Aorta (tissue), 5 donors: ENCODE data around the gene AUTS2. TPM values are rescaled to one million over a fixed set of nuclear protein-coding genes. Genes with fewer than 3 reads are reported as not detected.
A peak's percentile ranks its signal among the peaks of the same experiment; 100 is the strongest.

Source experiments
- ATAC-seq: fragments of 200-7000 bp; cut with Tn5 transposase; one replicate; pipeline ENCODE4 v1.9.1; 2022; ENCODE audit warnings: moderate library complexity; ENCODE audit not compliant: low FRiP score
- DNase-seq, 2 donors: peaks; one replicate each; pipeline ENCODE4 v3.0.0-alpha.2; 2020
- H3K27ac ChIP-seq, 2 donors: one replicate each; pipeline ENCODE4 v1.5.1; 2013; ENCODE audit warnings: low read length in 2 of 2, mild to moderate bottlenecking in 2 of 2, moderate library complexity in 2 of 2, control low read depth in 1 of 2, inconsistent platforms in 1 of 2, low read depth in 1 of 2
- H3K27me3 ChIP-seq, 2 donors: one replicate each; pipeline ENCODE4 v1.6.1; 2013; ENCODE audit warnings: control low read depth in 1 of 2, low read length in 1 of 2, mild to moderate bottlenecking in 1 of 2, moderate library complexity in 1 of 2; ENCODE audit not compliant: insufficient read depth in 2 of 2, control insufficient read depth in 1 of 2
- H3K36me3 ChIP-seq, 2 donors: one replicate each; pipeline ENCODE4 v1.6.1; 2013; ENCODE audit warnings: control low read depth in 1 of 2, low read length in 1 of 2, mild to moderate bottlenecking in 1 of 2; ENCODE audit not compliant: insufficient read depth in 2 of 2, control insufficient read depth in 1 of 2
- H3K4me1 ChIP-seq, 2 donors: one replicate each; pipeline ENCODE4 v1.6.1; 2013; ENCODE audit warnings: low read length in 2 of 2, control low read depth in 1 of 2, mild to moderate bottlenecking in 1 of 2, moderate library complexity in 1 of 2; ENCODE audit not compliant: insufficient read depth in 2 of 2, control insufficient read depth in 1 of 2
- H3K4me3 ChIP-seq, 2 donors: one replicate each; pipeline ENCODE4 v1.5.1; 2013; ENCODE audit warnings: low read length in 2 of 2, control low read depth in 1 of 2, mild to moderate bottlenecking in 1 of 2
- H3K9me3 ChIP-seq: one replicate; pipeline ENCODE4 v1.6.1; 2013; ENCODE audit warnings: mild to moderate bottlenecking, low read length; ENCODE audit not compliant: control insufficient read depth
- WGBS, 2 donors: extraction: QIAGEN DNeasy Blood & Tissue Kit; methylation state at CpG; one replicate each; pipeline ENCODE4 v1.1.7; 2013; 5-methylcytosine and 5-hydroxymethylcytosine counted together
- intact Hi-C, 2 donors: fragments of 100-400 bp; cut with DNase I; formaldehyde crosslinking; loops; one replicate each; pipeline versions ENCODE4 v1.14.2 to v1.15.0; 2022
- long read RNA-seq, 2 donors: library from polyadenylated mRNA; unstranded; transcript quantifications; one replicate each; pipeline ENCODE4 v2.0.0, GENCODE V29; 2020 to 2021
- polyA plus RNA-seq, 2 donors: library from polyadenylated mRNA; stranded (reverse); fragments of 200-250 nt; gene quantifications; one replicate each; pipeline ENCODE4 v1.2.3, GENCODE V29; 2013
- total RNA-seq, 2 donors: library from RNA; stranded (reverse); fragmentation: NEBNext Ultra II Directional; extraction: Animal tissue kit (Norgen Biotek cat#: 25700); gene quantifications; one replicate each; pipeline ENCODE4 v1.2.1, GENCODE V29; 2021
- donor health status: healthy with polysubstance abuse.
- donor health status: Bipolar disorder and iron deficiency.
- donor health status: DM: no; HTN: no; CAD: no.
- donor health status: DM: no; HTN: no; CAD: no.
- donor health status: DM: yes; HTN: yes; CAD: no.

The AUTS2 gene
- total RNA-seq, result 100 to 1,000 TPM in 1 of 2 donors, 10 to 100 TPM in 1; 89.1 to 102 TPM
- 10 to 100 TPM in 1 of 2 donors, 1 to 10 TPM in 1; 3.9 to 24.8 TPM for polyA plus RNA-seq
- long read RNA-seq, donor 1, partial matches to known transcripts, result 1 of 95 reads
- long read RNA-seq, donor 1, other reads (novel, unspliced or antisense), result 94 of 95 reads
- long read RNA-seq, donor 2, partial matches to known transcripts, result 9 of 86 reads
- long read RNA-seq, donor 2, other reads (novel, unspliced or antisense), result 73 of 86 reads

GRCh38 chr7:69598081-69598486 is at the start of gene AUTS2:
AUTS2 (plus strand) TSS chr7:69598475; CDS start chr7:69599654, 1,179 bp downstream.
- intact Hi-C loops, result no loop called here
- Histone ChIP-seq H3K4me1 (no peaks in the 10 kb centered on the region), H3K36me3 (no peaks in the 10 kb centered on the region), H3K27me3 (no peaks in the 10 kb centered on the region), H3K4me3 (peak within 1 kb of the TSS; percentile 84 to 97), H3K9me3 (no peaks in the 10 kb centered on the region), H3K27ac (peak within 1 kb of the TSS in 1 of 2 donors; percentile 72)
- peak; percentile 85 to 95 for DNase-seq
- WGBS, 2 donors, result 0 to 1% methylated on average over 6 to 63 of the region's 63 CpGs
- ATAC-seq, result peak; percentile 90

DNA sequence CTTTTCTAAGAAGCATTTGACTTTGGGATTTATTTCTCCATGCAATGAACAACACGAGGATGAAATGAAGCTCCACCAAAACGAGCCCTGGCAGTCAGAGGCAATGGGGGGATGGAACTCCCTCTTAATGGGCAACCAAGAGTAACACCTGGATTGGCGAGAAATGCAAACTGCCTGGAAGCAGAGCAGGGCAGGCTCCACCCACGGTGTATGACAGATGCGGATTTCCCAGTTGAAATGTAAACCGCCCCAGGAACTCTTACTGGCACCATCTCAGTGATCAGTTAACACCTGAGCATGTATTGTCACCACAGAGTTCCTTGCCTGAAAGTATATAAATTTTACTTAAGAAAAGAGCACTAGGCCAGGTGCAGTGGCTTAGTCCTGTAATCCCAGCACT is 47.3 kb upstream of the AUTS2 start:
- no peaks in the 10 kb centered on the region for H3K4me1 ChIP-seq

DNA sequence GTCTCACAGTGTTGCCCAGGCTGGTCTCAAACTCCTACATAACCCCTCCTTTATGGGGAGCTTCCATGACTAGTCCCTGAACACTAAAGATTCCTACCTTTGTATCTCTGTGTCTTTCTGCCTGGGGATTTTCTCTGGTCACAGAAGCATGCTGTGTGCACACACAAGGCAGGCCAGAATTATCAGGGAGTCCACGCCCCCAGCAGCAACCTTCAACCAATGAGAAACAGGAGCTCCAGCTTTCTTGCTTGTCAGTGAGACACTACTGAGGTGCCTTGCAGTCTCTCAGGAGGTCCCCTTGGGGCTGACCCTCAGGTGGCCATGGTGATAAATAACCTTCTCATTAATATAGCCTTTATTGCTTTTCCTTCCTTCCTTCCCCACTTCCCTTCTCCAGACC is 45.1 kb upstream of the AUTS2 start:
- H3K27ac ChIP-seq, result no peak overlapping the region
- 70 to 76% methylated on average over 1 of the region's 1 CpG for WGBS, 2 donors
- no peak overlapping the region for H3K4me3 ChIP-seq
- H3K27me3 ChIP-seq, result no peaks in the 10 kb centered on the region
- ATAC-seq (no peak), DNase-seq (no peak)
- H3K36me3 ChIP-seq, result no peaks in the 10 kb centered on the region
- H3K9me3 ChIP-seq, result no peaks in the 10 kb centered on the region
- intact Hi-C loops, result no loop called here
- H3K4me1 ChIP-seq, result no peaks in the 10 kb centered on the region

More for the DNA sequence above, 47.3 kb upstream of the AUTS2 start:
- no peaks in the 10 kb centered on the region for H3K9me3 ChIP-seq
- DNase-seq (no peak), ATAC-seq (no peak)
- WGBS, 2 donors, result 80 to 82% methylated on average over 6 of the region's 6 CpGs
- no peaks in the 10 kb centered on the region for H3K36me3 ChIP-seq
- no peak overlapping the region for H3K4me3 ChIP-seq
- H3K27me3 ChIP-seq, result no peaks in the 10 kb centered on the region
- no peak overlapping the region for H3K27ac ChIP-seq
- intact Hi-C loops, result no loop called here

DNA sequence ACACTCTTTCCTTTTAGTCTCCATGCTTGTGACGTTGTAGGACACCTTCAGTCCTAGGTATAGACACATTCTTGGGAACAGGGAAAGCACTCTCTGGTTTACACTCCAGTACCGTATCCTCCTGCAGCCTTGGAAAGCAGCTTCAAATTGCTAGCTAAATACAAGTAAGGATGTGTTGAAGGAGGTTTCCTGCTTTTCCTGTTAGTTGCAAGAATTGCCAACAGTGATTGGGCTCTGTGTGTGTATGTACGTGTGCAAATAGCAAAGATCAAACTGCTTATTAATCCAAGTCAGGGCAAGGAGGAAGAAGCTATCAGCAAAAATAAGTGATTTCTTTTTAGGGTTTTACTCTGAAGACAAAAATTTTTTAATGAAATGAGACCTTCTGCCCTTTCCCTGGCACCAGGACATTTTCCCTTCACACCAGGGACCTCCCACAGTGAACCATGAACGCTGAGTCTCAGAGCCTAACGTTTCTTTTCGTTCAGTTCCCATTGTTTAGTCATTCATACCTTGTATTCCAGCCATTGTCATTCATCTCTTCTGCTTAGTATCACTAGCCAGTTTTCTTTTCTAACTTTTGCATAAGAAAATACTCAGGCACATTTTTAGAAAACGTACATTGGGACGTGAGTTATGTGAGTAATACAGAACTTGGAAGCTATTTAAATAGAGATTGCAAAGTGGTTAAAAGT is 36.9 kb upstream of the AUTS2 start:
- Histone ChIP-seq H3K27ac (no peak overlapping the region), H3K4me1 (peaks cover 0 to 5% of the 10 kb centered on the region in 2 donors), H3K27me3 (no peaks in the 10 kb centered on the region), H3K9me3 (no peaks in the 10 kb centered on the region), H3K36me3 (no peaks in the 10 kb centered on the region), H3K4me3 (no peak overlapping the region)
- 12 to 22% methylated on average over 8 of the region's 8 CpGs for WGBS, 2 donors
- intact Hi-C loops, result no loop called here
- ATAC-seq, result no peak
- no peak for DNase-seq

- H3K36me3 ChIP-seq, result no peaks in the 10 kb centered on the region
- no peaks in the 10 kb centered on the region for H3K9me3 ChIP-seq
- WGBS, 2 donors, result 20 to 30% methylated on average over 7 of the region's 7 CpGs
- no peak for ATAC-seq
- intact Hi-C loops, result no loop called here
- no peak for DNase-seq
- no peak overlapping the region for H3K27ac ChIP-seq
- H3K4me1 ChIP-seq, result peaks cover 0 to 5% of the 10 kb centered on the region in 2 donors
- no peak overlapping the region for H3K4me3 ChIP-seq
- H3K27me3 ChIP-seq, result no peaks in the 10 kb centered on the region
Observed at GRCh38 chr7:69564454-69565417, 33.5 kb upstream of the AUTS2 start.

DNA sequence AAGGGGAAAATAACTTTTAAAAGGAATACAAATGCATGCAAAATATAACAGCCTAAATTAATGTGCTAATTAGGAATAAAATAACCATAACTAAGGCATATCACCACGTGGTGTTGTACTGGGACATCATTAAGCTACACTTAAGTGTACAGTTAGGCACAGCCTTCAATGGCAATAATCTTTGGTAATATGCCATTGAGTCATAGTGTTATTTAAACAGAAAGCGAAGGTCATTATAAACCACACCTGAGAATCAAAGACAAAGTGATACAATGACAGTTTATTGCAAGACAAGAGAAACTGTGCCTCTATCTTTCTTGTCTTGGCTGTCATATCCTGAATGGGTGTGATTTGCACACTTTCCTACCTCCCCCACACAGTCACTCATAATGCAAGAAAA is 30.5 kb upstream of the AUTS2 start:
- Histone ChIP-seq H3K36me3 (no peaks in the 10 kb centered on the region), H3K27ac (no peak overlapping the region), H3K4me3 (no peak overlapping the region), H3K9me3 (no peaks in the 10 kb centered on the region), H3K27me3 (no peaks in the 10 kb centered on the region), H3K4me1 (peaks cover 0 to 5% of the 10 kb centered on the region in 2 donors)
- intact Hi-C loops, result no loop called here
- 65 to 68% methylated on average over 2 of the region's 2 CpGs for WGBS, 2 donors
- no peak for ATAC-seq
- no peak for DNase-seq

DNA sequence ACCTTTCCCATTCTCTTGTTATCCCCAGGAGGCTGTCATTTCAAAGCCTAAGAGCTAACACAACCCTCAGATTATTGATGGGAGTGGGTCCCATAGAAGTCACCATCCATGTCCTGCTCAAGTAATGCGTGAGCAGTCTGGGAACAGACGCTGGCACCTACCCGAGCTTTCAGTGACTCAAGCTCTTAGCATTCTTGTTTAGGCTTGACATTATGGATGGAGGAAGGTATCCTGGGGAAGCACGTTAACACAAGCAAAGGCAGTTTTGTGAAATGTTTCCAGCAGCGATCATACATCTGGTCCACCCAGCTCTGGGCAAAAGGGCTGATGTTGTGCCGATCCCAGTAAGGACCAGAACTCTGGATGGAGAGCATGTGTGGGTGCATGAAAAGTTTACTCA is 30.0 kb upstream of the AUTS2 start:
- Histone ChIP-seq H3K4me1 (peaks cover 0 to 5% of the 10 kb centered on the region in 2 donors), H3K27ac (no peak overlapping the region), H3K4me3 (no peak overlapping the region), H3K36me3 (no peaks in the 10 kb centered on the region), H3K27me3 (no peaks in the 10 kb centered on the region), H3K9me3 (no peaks in the 10 kb centered on the region)
- no peak for DNase-seq
- WGBS, 2 donors, result 45 to 48% methylated on average over 6 of the region's 6 CpGs
- no peak for ATAC-seq
- intact Hi-C loops, result no loop called here

DNA sequence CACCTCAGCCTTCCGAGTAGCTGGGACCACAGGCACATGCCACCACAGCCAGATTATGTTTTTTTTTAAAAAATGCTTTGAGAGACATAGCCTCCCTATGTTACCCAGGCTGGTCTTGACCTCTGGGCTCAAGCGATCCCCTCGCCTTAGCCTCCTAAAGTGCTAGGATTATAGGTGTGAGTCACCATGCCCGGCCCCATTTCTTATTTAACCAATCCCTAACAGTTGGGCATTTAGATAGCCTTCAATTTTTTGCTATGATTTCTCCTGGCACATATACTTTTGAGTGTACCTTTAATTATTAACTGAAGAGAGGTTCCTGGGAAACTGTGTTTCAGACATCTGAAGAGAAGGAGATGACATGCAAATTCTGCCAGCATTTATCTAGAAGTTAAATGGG is 22.6 kb upstream of the AUTS2 start:
- Histone ChIP-seq H3K4me1 (peaks cover 0 to 1% of the 10 kb centered on the region in 2 donors), H3K4me3 (no peak overlapping the region), H3K36me3 (no peaks in the 10 kb centered on the region), H3K27me3 (no peaks in the 10 kb centered on the region), H3K9me3 (no peaks in the 10 kb centered on the region), H3K27ac (no peak overlapping the region)
- ATAC-seq (no peak), DNase-seq (no peak)
- intact Hi-C loops, result no loop called here
- WGBS, 2 donors, result 75 to 84% methylated on average over 4 of the region's 4 CpGs
